AG04450 (cell line): ENCODE measurements around the gene SLC25A52. TPM values are rescaled to one million over a fixed set of nuclear protein-coding genes. Genes with fewer than 3 reads are reported as not detected.

Source experiments
- CTCF ChIA-PET: fragments of 300-600, 350-600 bp; formaldehyde crosslinking; extraction: SDS; loops from one replicate; lab custom pipeline; 2022; ENCODE audit warnings: antibody characterized with exemption, inconsistent platforms; lab: Charles Lee
- POLR2A ChIA-PET: fragments of 350-600 bp; formaldehyde crosslinking; extraction: SDS; loops from one replicate; lab custom pipeline; 2021; ENCODE audit warnings: antibody characterized with exemption, inconsistent platforms; lab: Yijun Ruan, JAX
- DNase-seq: peaks from one replicate; pipeline ENCODE4 v3.0.0-alpha.2; 2011; ENCODE audit warnings: low read depth, low spot score
- H3K27ac ChIP-seq: one replicate; pipeline ENCODE4 v1.5.1; 2012; ENCODE audit warnings: low read depth, low read length, control low read depth
- H3K27me3 ChIP-seq: one replicate; pipeline ENCODE4 v1.6.0; 2012; ENCODE audit warnings: low read length; ENCODE audit not compliant: control insufficient read depth, insufficient read depth
- H3K4me3 ChIP-seq: 2 replicates; pipeline ENCODE4 v1.5.1; 2011; ENCODE audit warnings: mild to moderate bottlenecking, low read depth, low read length, control low read depth
- H3K9me3 ChIP-seq: 2 replicates; pipeline ENCODE4 v1.5.1; 2012; ENCODE audit warnings: low read length; ENCODE audit not compliant: control insufficient read depth, insufficient read depth
- polyA plus RNA-seq: library from polyadenylated mRNA; depleted of rRNA; stranded (reverse); fragments of >200 nt; gene quantifications from 2 replicates; pipeline ENCODE4 v1.2.3, GENCODE V29; 2011
- TF ChIP-seq, protein P1 (sequence below): IDR thresholded peaks from 2 replicates; pipeline ENCODE4 v1.5.1; 2011; ENCODE audit warnings: low read depth, low read length, control low read depth, inconsistent platforms

SLC25A52 gene
- polyA plus RNA-seq, 1 experiment = not detected

DNA sequence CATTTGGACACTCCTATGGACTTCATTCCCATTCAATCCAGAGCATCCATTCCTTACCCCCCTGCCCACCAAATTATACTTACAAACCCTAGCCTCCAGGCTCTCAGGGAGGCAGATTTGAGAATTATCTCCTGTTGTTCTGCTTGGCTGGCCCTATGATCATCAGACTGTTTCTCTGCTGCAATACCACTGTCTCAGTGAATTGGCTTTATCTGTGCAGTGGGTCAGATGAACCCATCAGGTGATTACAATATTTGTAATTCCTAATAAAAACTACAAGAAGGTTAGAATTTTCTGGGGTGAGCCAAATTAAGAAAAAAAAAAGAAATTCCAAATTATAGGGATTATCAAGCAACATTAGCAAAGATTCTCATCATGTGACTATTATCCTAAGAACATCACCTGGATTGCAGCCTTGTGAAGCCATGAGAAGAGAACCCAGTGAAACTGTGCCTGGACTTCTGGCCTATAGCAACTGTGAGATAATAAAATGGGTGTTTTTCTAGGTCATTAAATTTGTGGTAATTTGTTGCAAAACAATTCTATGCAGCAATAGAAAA is 17.8 kb upstream of the SLC25A52 start:
- TF ChIP-seq, protein P1, sequence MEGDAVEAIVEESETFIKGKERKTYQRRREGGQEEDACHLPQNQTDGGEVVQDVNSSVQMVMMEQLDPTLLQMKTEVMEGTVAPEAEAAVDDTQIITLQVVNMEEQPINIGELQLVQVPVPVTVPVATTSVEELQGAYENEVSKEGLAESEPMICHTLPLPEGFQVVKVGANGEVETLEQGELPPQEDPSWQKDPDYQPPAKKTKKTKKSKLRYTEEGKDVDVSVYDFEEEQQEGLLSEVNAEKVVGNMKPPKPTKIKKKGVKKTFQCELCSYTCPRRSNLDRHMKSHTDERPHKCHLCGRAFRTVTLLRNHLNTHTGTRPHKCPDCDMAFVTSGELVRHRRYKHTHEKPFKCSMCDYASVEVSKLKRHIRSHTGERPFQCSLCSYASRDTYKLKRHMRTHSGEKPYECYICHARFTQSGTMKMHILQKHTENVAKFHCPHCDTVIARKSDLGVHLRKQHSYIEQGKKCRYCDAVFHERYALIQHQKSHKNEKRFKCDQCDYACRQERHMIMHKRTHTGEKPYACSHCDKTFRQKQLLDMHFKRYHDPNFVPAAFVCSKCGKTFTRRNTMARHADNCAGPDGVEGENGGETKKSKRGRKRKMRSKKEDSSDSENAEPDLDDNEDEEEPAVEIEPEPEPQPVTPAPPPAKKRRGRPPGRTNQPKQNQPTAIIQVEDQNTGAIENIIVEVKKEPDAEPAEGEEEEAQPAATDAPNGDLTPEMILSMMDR = no peak
- ChIA-PET POLR2A (no interaction called here), CTCF (no interaction called here)
- Histone ChIP-seq H3K9me3 (no peaks in the 10 kb centered on the region), H3K27me3 (no peaks in the 10 kb centered on the region), H3K27ac (no peak overlapping the region), H3K4me3 (no peak overlapping the region)
- DNase-seq = no peak

DNA sequence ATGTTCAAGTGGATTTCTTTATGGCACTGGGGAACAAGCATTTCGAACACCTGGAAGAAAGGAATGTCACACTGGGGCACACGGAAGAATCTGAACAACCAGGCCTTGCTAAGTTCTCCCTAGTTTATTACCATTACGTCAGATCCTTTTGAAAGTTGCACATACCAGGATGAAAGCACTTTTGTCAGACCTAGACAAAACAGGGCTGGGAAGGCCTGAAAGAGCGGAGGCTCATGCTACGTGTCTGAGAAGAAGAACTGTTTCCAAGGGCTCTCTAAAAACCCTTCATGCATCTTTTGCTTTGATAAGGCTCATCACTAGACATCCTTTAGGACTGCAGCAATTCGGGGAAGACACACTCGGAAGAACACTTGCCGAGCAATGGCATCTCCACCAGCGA is 15.4 kb upstream of the SLC25A52 start:
- H3K27ac ChIP-seq = no peak overlapping the region
- no peaks in the 10 kb centered on the region for H3K9me3 ChIP-seq
- ChIA-PET POLR2A (no interaction called here), CTCF (no interaction called here)
- DNase-seq = no peak
- no peak overlapping the region for H3K4me3 ChIP-seq
- no peaks in the 10 kb centered on the region for H3K27me3 ChIP-seq
- TF ChIP-seq, protein P1 = no peak

GRCh38 chr18:31774962-31775361 is 14.3 kb upstream of the SLC25A52 start:
- DNase-seq = no peak
- CTCF ChIA-PET = no interaction called here
- POLR2A ChIA-PET = interaction anchor here (0.6 kb wide), 1 partner anchor 34 kb away, joined by 5 read pairs; no protein-coding TSS in a partner anchor
- no peaks in the 10 kb centered on the region for H3K27me3 ChIP-seq
- H3K4me3 ChIP-seq = no peak overlapping the region
- no peak overlapping the region for H3K27ac ChIP-seq
- H3K9me3 ChIP-seq = no peaks in the 10 kb centered on the region
- TF ChIP-seq, protein P1 = no peak

DNA sequence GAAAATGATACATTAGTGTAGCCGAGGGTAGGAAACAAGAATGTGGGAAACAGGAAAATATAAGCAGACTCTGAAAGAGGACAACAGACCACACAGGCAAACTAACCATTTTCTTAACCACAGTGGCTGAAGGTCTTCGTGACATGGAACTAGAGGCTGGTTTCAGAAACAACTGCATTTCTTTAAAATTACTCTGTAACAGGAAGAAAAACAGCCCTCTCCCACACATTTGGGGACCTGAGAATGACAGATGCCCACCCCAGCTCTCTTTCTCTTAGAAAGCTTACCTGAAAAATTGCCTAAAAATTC is 13.8 kb upstream of the SLC25A52 start:
- Histone ChIP-seq H3K9me3 (no peaks in the 10 kb centered on the region), H3K27ac (no peak overlapping the region), H3K27me3 (no peaks in the 10 kb centered on the region), H3K4me3 (no peak overlapping the region)
- ChIA-PET POLR2A (no interaction called here), CTCF (no interaction called here)
- DNase-seq = no peak
- TF ChIP-seq, protein P1 = no peak

DNA sequence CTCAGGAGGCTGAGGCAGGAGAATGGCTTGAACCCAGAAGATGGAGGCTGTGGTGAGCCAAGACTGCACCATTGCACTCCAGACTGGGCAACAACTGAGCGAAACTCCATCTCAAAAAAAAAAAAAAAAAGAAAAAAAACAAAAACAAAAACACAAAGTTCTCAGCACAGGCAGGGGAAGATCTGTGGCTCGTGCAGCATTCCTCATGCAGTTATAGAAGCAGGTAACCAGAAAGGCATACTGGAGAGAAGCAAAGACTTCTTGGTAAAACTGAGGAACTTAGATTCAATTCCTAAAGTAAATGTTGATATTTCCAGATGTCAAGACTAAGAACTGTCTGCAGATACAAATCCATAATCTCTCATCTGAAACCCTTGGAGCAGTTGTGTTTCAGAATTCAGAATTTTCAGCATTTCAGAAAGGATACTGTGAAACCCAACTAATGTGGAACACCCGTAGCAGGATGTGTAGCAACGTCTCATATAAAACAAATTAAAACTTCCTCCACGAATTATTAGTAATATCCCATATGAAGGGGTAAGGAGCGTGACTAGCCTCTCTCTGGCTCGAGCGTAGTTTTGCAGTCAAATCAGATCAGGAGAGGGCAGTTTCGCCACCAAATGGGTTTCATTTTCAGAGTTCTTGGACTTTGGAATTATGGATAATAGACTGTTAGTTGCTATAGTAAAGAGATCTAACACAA is 13.2 kb upstream of the SLC25A52 start:
- CTCF ChIA-PET = no interaction called here
- TF ChIP-seq, protein P1 = no peak
- Histone ChIP-seq H3K27me3 (no peaks in the 10 kb centered on the region), H3K4me3 (no peak overlapping the region), H3K27ac (no peak overlapping the region), H3K9me3 (no peaks in the 10 kb centered on the region)
- DNase-seq = no peak
- POLR2A ChIA-PET = no interaction called here
